ENCODE results near the gene TMEM9.

The TMEM9 gene

GRCh38 chr1:201144701-201145100, 9.6 kb downstream of the TMEM9 start:
- DNase-seq = no peak

- no peak for DNase-seq
Observed at GRCh38 chr1:201143726-201144635, 10.3 kb downstream of the TMEM9 start.

- no peak for DNase-seq
Observed at GRCh38 chr1:201142849-201143725, 11.2 kb downstream of the TMEM9 start.

GRCh38 chr1:201142011-201142848, 12.0 kb downstream of the TMEM9 start:
- DNase-seq = no peak

- no peak for DNase-seq
Observed at GRCh38 chr1:201141418-201141817, 12.9 kb downstream of the TMEM9 start.

GRCh38 chr1:201140941-201141260, 13.4 kb downstream of the TMEM9 start:
- DNase-seq = no peak

GRCh38 chr1:201140235-201140940, 13.9 kb downstream of the TMEM9 start:
- no peak for DNase-seq

- DNase-seq = no peak
Observed at GRCh38 chr1:201139756-201140155, 14.5 kb downstream of the TMEM9 start.

GRCh38 chr1:201139306-201139705, 15.0 kb downstream of the TMEM9 start:
- no peak for DNase-seq

- no peak for DNase-seq
Observed at GRCh38 chr1:201138311-201138840, 15.9 kb downstream of the TMEM9 start.

- no peak for DNase-seq
Observed at GRCh38 chr1:201137579-201138310, 16.5 kb downstream of the TMEM9 start.

GRCh38 chr1:201137024-201137392, 17.3 kb downstream of the TMEM9 start:
- DNase-seq = no peak

GRCh38 chr1:201136355-201137023, 17.8 kb downstream of the TMEM9 start:
- DNase-seq = no peak

- no peak for DNase-seq
Observed at GRCh38 chr1:201134405-201134804, 19.9 kb downstream of the TMEM9 start.

GRCh38 chr1:201131398-201131797, 22.9 kb downstream of the TMEM9 start:
- DNase-seq = no peak

- DNase-seq = no peak
Observed at GRCh38 chr1:201128962-201129361, 25.3 kb downstream of the TMEM9 start.

- DNase-seq = no peak
Observed at GRCh38 chr1:201128476-201128875, 25.8 kb downstream of the TMEM9 start.

GRCh38 chr1:201127755-201128455, 26.4 kb downstream of the TMEM9 start:
- DNase-seq = no peak

GRCh38 chr1:201126832-201127754, 27.2 kb downstream of the TMEM9 start, which contains the start of gene ASCL5:
Gene ASCL5, minus strand, starts transcription at chr1:201127184. Its CDS starts 11,812 bp downstream, at chr1:201115372.
- no peak for DNase-seq
